NOMO-1 treated with DMSO at 0.1 percent for 48 hours (cell line): ENCODE results near the gene SPC24.

ENCODE experiments used
- DNase-seq: peaks from one replicate; lab custom pipeline; 2025; ENCODE audit not compliant: unreplicated experiment; lab: John Stamatoyannopoulos, UW

SPC24 gene

DNA sequence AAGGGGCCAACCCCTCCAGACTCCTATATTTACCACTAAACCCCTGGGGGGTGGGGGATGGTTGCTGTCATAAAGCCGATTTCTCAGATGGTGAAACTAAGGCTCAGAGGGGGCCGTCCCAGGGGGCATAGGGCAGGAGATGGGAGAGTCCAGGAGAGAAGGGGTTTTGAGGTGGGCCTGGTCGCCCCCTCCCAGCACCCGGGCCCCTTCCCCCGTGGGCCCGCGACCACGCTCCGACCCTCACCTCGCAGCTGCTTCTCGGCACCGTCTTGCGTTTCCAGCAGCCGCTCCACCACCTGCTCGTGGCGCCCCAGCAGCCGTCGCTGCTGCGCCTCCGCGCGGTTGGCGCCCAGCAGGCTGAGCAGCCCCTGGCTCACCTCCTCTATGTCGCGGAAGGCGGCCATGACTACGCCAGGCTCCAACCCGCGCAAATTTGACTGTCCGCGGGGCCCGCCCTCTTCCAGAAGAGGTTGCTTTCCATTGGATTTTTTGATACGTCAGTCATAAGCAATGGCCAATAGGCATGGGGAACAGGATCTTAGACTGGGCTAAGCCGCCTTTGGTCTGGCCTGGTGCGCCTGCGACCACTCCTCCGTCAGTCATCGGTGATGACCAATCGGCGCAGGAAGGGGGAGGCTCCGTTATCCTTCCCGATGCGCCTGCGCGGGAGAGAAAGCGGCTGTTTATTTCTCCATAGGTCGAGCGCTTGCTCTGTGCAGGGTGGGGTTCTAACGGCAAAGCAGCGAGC, at the start of gene SPC24:
Gene SPC24 (minus strand): TSS at position 410 of the 748 bp plus-strand sequence. CDS start 6 bp downstream, at position 404.
- peak; percentile 99 for DNase-seq

DNA sequence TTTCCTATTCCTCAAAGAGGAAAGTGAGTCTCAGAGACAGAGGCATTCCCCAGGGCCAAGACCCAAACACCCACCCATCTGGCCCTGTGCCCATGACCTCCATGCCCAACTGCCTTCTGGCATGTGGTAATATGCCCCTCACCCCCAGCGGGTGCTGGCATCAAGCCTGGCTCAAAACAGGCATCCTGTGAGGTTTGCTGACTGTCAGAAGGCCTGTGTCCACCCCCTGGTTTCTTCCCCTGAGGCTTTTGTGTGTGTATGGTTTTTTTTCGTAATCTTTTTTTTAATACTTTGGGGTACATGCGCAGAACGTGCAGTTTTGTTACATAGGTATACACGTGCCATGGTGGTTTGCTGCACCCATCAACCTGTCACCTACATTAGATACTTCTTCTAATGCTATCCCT, 49.4 kb upstream of the SPC24 start:
- DNase-seq: no peak

DNA sequence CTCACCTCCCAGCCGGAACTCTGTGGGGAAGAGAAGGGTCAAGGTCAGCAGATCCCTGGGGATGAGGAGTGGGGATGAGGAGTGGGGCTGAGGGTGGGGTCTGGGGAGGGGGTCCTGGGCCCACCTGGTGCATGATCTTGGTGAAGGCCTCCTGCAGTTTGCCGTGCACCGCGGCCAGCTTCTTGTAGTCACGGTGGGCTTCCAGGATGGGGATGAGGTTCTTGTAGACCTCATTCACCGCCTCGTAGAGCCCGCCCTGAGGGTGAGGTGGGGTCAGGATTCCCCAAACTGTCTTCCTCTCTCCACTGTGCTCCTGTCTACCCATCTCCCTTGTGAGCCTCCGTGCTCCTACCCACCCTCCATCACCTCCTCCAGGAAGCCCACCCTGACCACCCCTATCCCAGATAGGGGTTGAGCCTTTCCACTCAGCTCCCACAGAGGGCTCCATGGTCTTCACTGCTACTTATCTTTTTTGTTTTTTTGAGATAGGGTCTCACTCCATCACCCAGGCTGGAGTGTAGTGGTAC, 48.6 kb upstream of the SPC24 start:
- DNase-seq: no peak

GRCh38 chr19:11203194-11204075, 47.9 kb upstream of the SPC24 start:
- DNase-seq: no peak

- DNase-seq: no peak
These were observed 47.1 kb upstream of the SPC24 start for GRCh38 chr19:11202488-11203193.

- DNase-seq: no peak
These were observed 46.2 kb upstream of the SPC24 start for GRCh38 chr19:11201791-11202190.

GRCh38 chr19:11200931-11201330, 45.3 kb upstream of the SPC24 start:
- DNase-seq: no peak

- no peak for DNase-seq
These were observed 44.5 kb upstream of the SPC24 start for GRCh38 chr19:11200015-11200574.

- no peak for DNase-seq
These were observed 43.9 kb upstream of the SPC24 start for GRCh38 chr19:11199517-11199916.

GRCh38 chr19:11198769-11199424, 43.3 kb upstream of the SPC24 start:
- DNase-seq: no peak

DNA sequence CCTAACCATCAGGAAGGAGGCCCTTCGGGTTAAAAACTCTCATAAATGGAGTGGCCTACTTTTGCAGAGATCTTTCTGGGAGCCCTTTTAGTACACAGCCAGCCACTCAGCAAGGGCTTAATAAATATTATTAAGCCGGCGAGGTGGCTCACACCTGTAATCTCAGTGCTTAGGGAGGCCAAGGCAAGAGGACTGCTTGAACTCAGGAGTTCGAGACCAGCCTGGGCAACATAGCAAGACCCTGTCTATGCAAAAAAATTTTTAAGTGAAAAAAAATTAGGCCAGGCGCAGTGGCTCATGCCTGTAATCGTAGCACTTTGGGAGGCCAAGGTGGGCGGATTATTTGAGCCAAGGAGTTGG, 42.6 kb upstream of the SPC24 start:
- no peak for DNase-seq

DNA sequence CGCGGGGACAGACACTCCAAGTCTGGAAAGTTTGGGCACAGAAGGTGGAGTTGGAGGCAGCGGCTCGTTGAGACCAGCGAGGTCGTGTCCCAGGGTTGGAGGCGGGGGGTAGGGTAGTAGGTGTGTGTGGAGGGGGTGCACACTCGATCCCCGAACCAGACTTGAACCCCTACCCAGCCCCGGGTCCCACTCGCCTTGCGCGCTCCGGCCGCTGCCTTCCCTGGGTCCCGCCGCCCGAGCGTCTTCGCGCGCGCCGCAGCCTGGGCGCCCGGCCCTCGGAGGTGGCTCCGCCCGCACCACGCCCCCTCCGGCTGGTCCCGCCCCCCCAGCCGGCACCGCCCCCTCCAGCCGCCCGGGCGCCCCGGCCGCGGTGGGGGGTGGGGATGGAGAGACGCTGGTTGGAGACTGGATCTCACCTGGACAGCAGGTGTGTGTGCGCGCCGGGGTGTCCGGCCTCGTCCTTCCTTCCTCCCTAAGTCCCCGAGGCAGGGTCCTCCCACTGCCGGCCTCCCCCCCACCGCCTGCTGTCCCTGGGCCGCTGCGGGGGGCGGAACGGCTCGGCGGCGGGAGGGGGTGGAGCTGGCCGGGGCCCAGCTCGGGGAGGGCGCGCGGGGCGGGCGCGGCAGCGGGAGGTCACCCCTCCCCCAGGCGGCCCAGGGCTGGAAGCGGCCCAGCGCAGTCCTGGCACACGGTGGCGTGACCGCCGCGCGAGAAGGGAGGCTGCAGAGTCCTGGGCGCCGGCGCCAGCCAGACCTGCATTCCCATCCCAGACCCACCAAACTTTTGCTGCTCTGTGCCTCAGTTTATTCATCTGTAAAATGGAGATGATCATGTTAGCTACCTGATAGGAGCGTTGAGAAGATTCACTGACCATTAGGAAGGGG, 42.0 kb upstream of the SPC24 start, which contains the start of gene KANK2:
Gene KANK2 (minus strand): TSS at position 255 of the 884 bp plus-strand sequence. CDS start 3,034 bp downstream, outside the sequence.
- DNase-seq: peak; percentile 78

GRCh38 chr19:11196406-11197287, 41.1 kb upstream of the SPC24 start:
- no peak for DNase-seq

- DNase-seq: no peak
These were observed 40.1 kb upstream of the SPC24 start for GRCh38 chr19:11195681-11196080.

GRCh38 chr19:11194656-11195558, 39.3 kb upstream of the SPC24 start:
- DNase-seq: no peak

DNA sequence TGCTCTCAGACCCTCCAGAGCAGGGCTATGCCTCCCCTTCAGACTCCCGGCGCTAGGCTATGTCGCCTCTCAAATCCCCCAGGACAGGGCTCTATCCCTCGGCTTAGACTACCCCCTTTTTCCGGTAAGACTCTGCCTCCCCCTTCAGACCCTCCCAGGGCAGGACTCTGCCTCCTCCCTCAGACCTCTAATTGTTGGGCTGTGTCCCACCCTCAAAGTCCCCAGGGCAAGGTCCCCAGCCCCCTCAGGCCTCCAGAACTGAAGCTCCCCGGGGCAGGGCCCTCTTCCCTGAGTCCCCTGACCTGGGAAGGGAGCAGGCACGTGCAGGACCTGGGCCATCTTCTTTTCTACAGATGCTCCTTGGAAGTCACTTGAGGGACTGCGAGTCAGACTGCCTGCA, 38.6 kb upstream of the SPC24 start:
- no peak for DNase-seq
